NCI-H1417 (cell line): ENCODE results near the gene CREG1.

Source experiments
- DNase-seq, 3 experiments: peaks; one replicate each; lab custom pipeline; 2025; lab: John Stamatoyannopoulos, UW

CREG1 gene

GRCh38 chr1:167507719-167508118, 45.8 kb downstream of the CREG1 start:
- DNase-seq, result no peak

GRCh38 chr1:167504467-167504827, 49.1 kb downstream of the CREG1 start:
- DNase-seq, result no peak

GRCh38 chr1:167503626-167504466, 49.7 kb downstream of the CREG1 start:
- DNase-seq, result peak in 1 of 3 experiments; percentile 76

GRCh38 chr1:167502719-167503462, 50.7 kb downstream of the CREG1 start:
- no peak for DNase-seq

- DNase-seq, result no peak
These were observed 51.4 kb downstream of the CREG1 start for GRCh38 chr1:167502192-167502551.

- peak in 1 of 3 experiments; percentile 54 for DNase-seq
These were observed 51.9 kb downstream of the CREG1 start for GRCh38 chr1:167501515-167502191.

- no peak for DNase-seq
These were observed 53.2 kb downstream of the CREG1 start for GRCh38 chr1:167500283-167500860.

- DNase-seq, result no peak
These were observed 53.9 kb downstream of the CREG1 start for GRCh38 chr1:167499664-167500101.

- DNase-seq, result peak in 2 of 3 experiments; percentile 4 to 49
These were observed 54.5 kb downstream of the CREG1 start for GRCh38 chr1:167499106-167499505.

GRCh38 chr1:167496797-167497619, 56.6 kb downstream of the CREG1 start:
- DNase-seq, result no peak

GRCh38 chr1:167493372-167493771, 60.2 kb downstream of the CREG1 start:
- no peak for DNase-seq

- no peak for DNase-seq
These were observed 61.1 kb downstream of the CREG1 start for GRCh38 chr1:167492481-167492910.

- peak; percentile 28 to 64 (median 30) for DNase-seq
These were observed 61.7 kb downstream of the CREG1 start for GRCh38 chr1:167491586-167492461.
